Ishikawa (cell line): ENCODE measurements around the gene TOMM34.

ENCODE experiments used
- CREB1 ChIP-seq: IDR thresholded peaks from 2 replicates; pipeline ENCODE4 v1.6.1; 2012; ENCODE audit warnings: low read depth
- EP300 ChIP-seq: IDR thresholded peaks from 2 replicates; pipeline ENCODE4 v1.6.1; 2012; ENCODE audit warnings: borderline replicate concordance
- NFIC ChIP-seq: IDR thresholded peaks from 2 replicates; pipeline ENCODE4 v1.6.1; 2012
- RAD21 ChIP-seq: IDR thresholded peaks from 2 replicates; pipeline ENCODE4 v1.6.1; 2012; ENCODE audit warnings: low read depth
- REST ChIP-seq: IDR thresholded peaks from 2 replicates; pipeline ENCODE4 v1.6.1; 2012; ENCODE audit warnings: low read depth, mild to moderate bottlenecking
- TEAD4 ChIP-seq: IDR thresholded peaks from 2 replicates; pipeline ENCODE4 v1.6.1; 2012
- USF1 ChIP-seq: IDR thresholded peaks from 2 replicates; pipeline ENCODE4 v1.6.1; 2012
- YY1 ChIP-seq: IDR thresholded peaks from 2 replicates; pipeline ENCODE4 v1.6.1; 2012; ENCODE audit warnings: low read depth

- TF ChIP-seq TEAD4 = no peak
- TF ChIP-seq EP300 = no peak
- TF ChIP-seq RAD21 = no peak
- TF ChIP-seq YY1 = no peak
- no peak for TF ChIP-seq REST
- TF ChIP-seq NFIC = no peak
- TF ChIP-seq USF1 = no peak
- no peak for TF ChIP-seq CREB1
Observed at GRCh38 chr20:44990957-44991356, 30.8 kb upstream of the TOMM34 start.
